KMS-11 (cell line): ENCODE data around the gene TMEM42.

ENCODE experiments used
- H2AFZ ChIP-seq: fragments of 200-600 bp; sonication (generic); 2 replicates; pipeline ENCODE4 v1.6.1; 2016; ENCODE audit warnings: antibody characterized with exemption, mixed run types, low read depth
- H3K27ac ChIP-seq: fragments of 200-600 bp; sonication (generic); 2 replicates; pipeline ENCODE4 v1.6.1; 2016; ENCODE audit warnings: mild to moderate bottlenecking, mixed run types
- H3K27me3 ChIP-seq: fragments of 200-600 bp; sonication (generic); 2 replicates; pipeline ENCODE4 v1.6.1; 2017; ENCODE audit warnings: mild to moderate bottlenecking, low read depth, mixed run types, moderate library complexity; ENCODE audit not compliant: insufficient read depth
- H3K36me3 ChIP-seq: fragments of 200-600 bp; sonication (generic); 2 replicates; pipeline ENCODE4 v1.6.1; 2017; ENCODE audit warnings: mild to moderate bottlenecking, mixed run types; ENCODE audit not compliant: insufficient read depth
- H3K4me1 ChIP-seq: fragments of 200-600 bp; sonication (generic); 2 replicates; pipeline ENCODE4 v1.6.1; 2016; ENCODE audit warnings: mild to moderate bottlenecking, low read depth, mixed run types; ENCODE audit not compliant: poor library complexity, severe bottlenecking
- H3K4me2 ChIP-seq: fragments of 200-600 bp; sonication (generic); 2 replicates; pipeline ENCODE4 v1.7.0; 2016; ENCODE audit warnings: mild to moderate bottlenecking, mixed run types
- H3K4me3 ChIP-seq: fragments of 200-600 bp; sonication (generic); IDR thresholded peaks from 2 replicates; pipeline ENCODE4 v1.6.1; 2017; ENCODE audit warnings: low read depth, low read length, mixed read lengths; ENCODE audit not compliant: insufficient read depth
- H3K79me2 ChIP-seq: fragments of 200-600 bp; sonication (generic); 2 replicates; pipeline ENCODE4 v1.6.1; 2016; ENCODE audit warnings: low read depth, mixed run types; ENCODE audit not compliant: insufficient read depth
- H3K9ac ChIP-seq: fragments of 200-600 bp; sonication (generic); 2 replicates; pipeline ENCODE4 v1.6.1; 2016; ENCODE audit warnings: mild to moderate bottlenecking, mixed run types
- H4K20me1 ChIP-seq: fragments of 200-600 bp; sonication (generic); 2 replicates; pipeline ENCODE4 v1.6.1; 2016; ENCODE audit warnings: mild to moderate bottlenecking, mixed run types; ENCODE audit not compliant: insufficient read depth
- TF ChIP-seq, protein P1 (sequence below): fragments of 200-600 bp; sonication (generic); conservative IDR thresholded peaks from 2 replicates; pipeline ENCODE4 v1.6.1; 2017; ENCODE audit warnings: low read depth, mild to moderate bottlenecking, antibody characterized with exemption, low read length, moderate library complexity, mixed read lengths

Gene TMEM42

DNA sequence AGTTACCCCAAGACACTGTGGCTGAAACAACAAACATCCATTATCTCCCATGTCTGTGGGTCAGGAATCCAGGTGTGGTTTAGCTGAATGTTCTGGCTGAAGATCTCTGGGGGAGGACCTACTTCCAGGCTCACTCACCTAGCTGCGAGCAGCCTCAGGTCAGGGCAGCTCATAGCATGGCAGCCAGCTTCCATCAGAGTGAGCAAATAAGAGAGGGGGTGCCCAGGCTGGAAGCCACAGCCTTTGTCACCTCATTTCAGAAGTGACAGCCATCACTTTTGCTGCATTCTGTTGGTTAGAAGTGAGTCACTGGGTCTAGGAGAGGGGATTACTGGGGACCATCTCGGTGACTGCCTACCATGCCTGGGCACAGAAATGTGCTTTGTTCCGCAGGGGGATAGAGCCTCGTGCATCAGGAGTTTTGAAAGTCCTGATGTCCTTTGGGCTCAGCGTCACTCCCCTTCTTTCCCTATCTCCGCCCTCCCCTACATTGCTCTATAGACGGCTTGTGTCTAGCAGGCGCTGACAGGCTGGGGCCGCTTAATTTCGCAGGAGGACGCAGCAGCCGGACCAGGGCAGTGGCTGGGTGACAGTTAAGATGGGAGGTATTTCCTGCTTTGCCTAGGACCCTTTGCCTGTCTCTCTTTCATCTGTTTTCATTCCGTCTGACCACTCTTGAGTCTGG is 38.1 kb downstream of the TMEM42 start:
- no peaks in the 10 kb centered on the region for H4K20me1 ChIP-seq
- TF ChIP-seq, protein P1, sequence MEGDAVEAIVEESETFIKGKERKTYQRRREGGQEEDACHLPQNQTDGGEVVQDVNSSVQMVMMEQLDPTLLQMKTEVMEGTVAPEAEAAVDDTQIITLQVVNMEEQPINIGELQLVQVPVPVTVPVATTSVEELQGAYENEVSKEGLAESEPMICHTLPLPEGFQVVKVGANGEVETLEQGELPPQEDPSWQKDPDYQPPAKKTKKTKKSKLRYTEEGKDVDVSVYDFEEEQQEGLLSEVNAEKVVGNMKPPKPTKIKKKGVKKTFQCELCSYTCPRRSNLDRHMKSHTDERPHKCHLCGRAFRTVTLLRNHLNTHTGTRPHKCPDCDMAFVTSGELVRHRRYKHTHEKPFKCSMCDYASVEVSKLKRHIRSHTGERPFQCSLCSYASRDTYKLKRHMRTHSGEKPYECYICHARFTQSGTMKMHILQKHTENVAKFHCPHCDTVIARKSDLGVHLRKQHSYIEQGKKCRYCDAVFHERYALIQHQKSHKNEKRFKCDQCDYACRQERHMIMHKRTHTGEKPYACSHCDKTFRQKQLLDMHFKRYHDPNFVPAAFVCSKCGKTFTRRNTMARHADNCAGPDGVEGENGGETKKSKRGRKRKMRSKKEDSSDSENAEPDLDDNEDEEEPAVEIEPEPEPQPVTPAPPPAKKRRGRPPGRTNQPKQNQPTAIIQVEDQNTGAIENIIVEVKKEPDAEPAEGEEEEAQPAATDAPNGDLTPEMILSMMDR, result no peak
- H3K79me2 ChIP-seq, result no peaks in the 10 kb centered on the region
- no peak overlapping the region for H3K27ac ChIP-seq
- H3K9ac ChIP-seq, result no peak overlapping the region
- H3K27me3 ChIP-seq, result no peaks in the 10 kb centered on the region
- H3K4me2 ChIP-seq, result no peak overlapping the region
- H3K4me1 ChIP-seq, result no peaks in the 10 kb centered on the region
- H2AFZ ChIP-seq, result no peak overlapping the region
- no peaks in the 10 kb centered on the region for H3K36me3 ChIP-seq
- no peak overlapping the region for H3K4me3 ChIP-seq

DNA sequence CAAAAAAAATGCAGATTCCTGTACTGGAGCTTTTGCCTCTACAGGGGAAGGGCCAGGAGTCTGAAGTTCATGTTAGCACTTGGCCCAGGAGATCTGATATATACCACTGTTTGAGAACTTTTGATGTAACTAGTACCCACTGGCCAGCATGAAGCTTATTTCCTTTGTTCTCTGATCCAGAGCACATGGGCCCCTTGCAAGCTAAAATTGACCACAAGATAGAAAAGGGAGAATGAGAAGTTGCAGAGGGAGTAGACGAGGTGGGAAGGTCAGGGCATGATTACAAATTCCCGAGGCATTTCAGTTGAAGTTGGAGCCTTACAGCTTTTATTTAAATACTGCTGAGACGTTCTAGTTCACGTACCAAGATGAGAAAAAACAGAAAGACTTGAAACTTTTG is 40.9 kb downstream of the TMEM42 start:
- Histone ChIP-seq H3K79me2 (no peaks in the 10 kb centered on the region), H3K27me3 (no peaks in the 10 kb centered on the region), H3K4me3 (no peak overlapping the region), H3K4me2 (no peak overlapping the region), H3K27ac (no peak overlapping the region), H2AFZ (no peak overlapping the region), H4K20me1 (no peaks in the 10 kb centered on the region), H3K36me3 (no peaks in the 10 kb centered on the region), H3K4me1 (no peaks in the 10 kb centered on the region), H3K9ac (no peak overlapping the region)
- TF ChIP-seq, protein P1, result no peak

DNA sequence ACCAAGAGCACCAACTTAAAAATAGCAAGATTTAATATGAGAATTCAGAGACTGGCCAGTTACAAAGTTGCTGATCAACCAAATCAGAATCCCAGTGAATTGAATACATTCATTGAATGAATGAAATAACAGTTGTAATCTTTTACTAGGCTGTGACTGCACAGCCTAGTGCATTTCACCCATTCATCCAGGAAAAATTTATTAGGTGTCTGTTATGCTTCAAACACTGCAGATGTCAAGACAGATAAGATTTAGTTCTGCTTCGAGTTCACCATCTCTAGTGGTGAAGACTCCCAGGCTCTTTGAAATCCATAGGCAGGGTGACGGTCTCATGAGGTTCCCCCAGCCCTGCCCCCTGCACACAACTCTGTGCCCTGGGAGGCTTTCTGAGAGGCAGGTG is 41.6 kb downstream of the TMEM42 start:
- Histone ChIP-seq H3K4me1 (no peaks in the 10 kb centered on the region), H3K27ac (no peak overlapping the region), H4K20me1 (no peaks in the 10 kb centered on the region), H3K27me3 (no peaks in the 10 kb centered on the region), H3K79me2 (no peaks in the 10 kb centered on the region), H3K36me3 (no peaks in the 10 kb centered on the region), H2AFZ (no peak overlapping the region), H3K4me3 (no peak overlapping the region), H3K9ac (no peak overlapping the region), H3K4me2 (no peak overlapping the region)
- TF ChIP-seq, protein P1, result no peak

DNA sequence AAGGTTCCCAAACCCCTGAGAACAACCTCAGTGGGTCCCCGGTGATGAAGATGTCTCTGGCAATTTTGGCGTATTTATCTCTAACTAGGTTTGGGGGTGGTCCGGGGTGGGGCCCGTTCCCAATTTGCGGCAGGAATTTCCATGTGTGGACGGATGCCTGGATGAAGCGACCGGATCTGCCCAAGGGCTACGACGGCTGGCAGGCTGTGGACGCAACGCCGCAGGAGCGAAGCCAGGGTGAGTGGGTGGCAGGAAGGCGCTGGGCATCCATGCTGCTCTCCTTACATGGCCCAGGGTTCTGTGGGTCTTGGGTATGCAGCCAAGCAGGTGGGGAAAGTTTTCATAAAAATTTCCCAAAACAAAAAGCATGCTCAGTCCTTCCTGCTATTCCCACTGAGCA is 42.0 kb downstream of the TMEM42 start:
- H3K4me3 ChIP-seq, result no peak overlapping the region
- no peak overlapping the region for H3K4me2 ChIP-seq
- no peaks in the 10 kb centered on the region for H3K4me1 ChIP-seq
- no peaks in the 10 kb centered on the region for H4K20me1 ChIP-seq
- TF ChIP-seq, protein P1, result no peak
- no peaks in the 10 kb centered on the region for H3K79me2 ChIP-seq
- no peak overlapping the region for H3K27ac ChIP-seq
- no peaks in the 10 kb centered on the region for H3K36me3 ChIP-seq
- H2AFZ ChIP-seq, result no peak overlapping the region
- H3K27me3 ChIP-seq, result no peaks in the 10 kb centered on the region
- no peak overlapping the region for H3K9ac ChIP-seq
